NCI-H2107 (cell line): ENCODE results near the gene NAP1L5.

Experiments used
- DNase-seq: peaks from one replicate; lab custom pipeline; 2025; lab: John Stamatoyannopoulos, UW

Gene NAP1L5, protein sequence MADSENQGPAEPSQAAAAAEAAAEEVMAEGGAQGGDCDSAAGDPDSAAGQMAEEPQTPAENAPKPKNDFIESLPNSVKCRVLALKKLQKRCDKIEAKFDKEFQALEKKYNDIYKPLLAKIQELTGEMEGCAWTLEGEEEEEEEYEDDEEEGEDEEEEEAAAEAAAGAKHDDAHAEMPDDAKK

DNA sequence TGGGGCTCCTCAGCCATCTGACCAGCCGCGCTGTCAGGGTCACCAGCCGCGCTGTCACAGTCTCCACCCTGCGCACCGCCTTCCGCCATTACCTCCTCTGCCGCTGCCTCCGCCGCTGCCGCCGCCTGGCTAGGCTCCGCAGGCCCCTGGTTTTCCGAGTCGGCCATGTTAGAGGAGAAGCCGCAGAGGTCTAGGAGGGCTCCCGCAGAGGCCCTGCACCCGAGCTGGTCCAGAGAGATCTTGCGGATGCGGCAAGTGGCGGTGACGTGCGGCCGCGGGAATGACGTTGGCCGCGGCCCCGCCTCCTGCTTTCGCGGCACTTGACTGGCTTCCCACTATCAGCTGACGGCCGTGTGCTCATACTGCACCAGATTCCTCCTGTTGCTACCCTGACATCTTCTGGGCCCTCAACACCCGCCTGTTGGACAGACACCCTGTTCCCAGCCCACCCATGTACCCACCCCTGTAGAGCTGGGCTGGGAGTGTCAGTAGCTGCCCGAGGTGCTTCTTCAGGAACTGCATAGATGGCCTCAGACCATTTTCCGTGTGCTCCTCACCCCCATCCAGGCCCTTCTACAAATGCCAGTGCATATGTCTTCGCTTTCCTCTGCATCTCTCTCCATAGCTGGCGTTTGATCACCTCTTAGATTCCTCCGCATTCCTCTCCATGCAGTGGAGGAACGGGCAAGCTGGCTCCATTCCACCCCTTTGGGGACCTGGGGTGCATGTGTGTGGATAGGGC, at the start of gene NAP1L5:
Gene NAP1L5, minus strand, starts transcription at position 242 of the 742 bp plus-strand sequence. Its CDS starts 75 bp downstream, at position 167.
- peak; percentile 19 for DNase-seq

DNA sequence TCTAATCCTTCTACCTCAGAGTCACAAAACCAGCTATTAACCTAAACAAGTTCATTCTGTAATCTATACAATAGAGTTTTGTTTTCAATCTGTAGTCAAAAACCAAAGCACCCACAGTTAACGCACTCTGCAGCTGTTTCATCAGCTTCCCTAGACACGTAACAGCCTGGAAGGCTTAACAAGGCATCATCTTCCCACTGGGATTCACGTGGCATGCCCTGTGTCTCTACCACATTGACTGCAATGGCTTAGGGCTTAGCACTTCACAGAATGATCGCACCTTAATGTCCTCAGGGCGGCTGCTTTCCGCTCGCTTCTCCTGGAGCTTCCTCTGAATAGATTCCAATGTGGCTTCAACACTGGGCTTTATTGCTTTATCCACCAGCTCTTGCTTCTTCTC, 49.7 kb upstream of the NAP1L5 start:
- peak; percentile 14 for DNase-seq

DNA sequence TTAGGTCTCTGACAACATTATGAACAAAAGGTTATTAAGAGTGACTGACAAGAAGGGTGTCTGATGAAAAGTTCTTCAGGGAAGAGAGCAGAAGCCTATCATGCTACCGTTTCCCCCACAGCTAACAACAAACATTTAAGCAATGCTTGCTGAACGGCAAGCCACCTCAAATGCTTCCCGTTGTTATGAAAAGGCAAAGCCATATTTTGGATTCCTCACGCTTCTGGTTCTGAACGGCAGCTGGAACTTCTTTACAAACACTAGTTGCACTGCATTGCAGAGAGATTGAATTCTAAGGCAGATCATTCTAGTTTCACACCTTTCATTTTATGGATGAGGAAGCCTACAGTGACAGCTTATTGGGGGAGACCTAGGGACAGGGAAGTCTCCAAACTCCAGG, 48.6 kb upstream of the NAP1L5 start:
- DNase-seq = no peak

DNA sequence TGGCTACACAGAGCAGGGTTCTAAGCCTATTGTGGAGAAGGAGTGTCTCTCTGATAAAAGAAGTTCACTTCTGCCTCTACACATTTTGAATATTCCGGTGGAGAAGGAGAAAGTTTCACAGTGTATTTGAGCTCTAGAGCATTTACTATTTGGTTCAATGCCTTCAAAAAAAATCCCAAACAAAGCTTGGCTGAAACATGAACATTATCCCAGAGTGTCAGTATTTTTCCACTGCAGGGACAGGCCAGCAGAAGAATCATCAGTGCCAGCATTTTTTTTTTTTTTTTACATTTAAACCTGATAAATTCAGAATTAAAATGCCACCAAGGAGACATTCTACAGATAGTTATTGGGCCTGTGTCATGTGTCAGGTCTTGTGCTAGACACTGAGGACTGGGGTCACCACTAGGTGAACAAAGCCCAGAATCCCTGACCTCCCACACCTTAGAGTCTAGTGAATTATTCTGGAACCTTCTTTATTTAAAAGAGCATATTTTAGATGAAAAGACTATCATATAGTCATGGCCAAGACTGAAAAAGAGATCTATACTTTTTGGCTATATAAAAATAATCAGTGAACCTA, 48.0 kb upstream of the NAP1L5 start:
- no peak for DNase-seq

DNA sequence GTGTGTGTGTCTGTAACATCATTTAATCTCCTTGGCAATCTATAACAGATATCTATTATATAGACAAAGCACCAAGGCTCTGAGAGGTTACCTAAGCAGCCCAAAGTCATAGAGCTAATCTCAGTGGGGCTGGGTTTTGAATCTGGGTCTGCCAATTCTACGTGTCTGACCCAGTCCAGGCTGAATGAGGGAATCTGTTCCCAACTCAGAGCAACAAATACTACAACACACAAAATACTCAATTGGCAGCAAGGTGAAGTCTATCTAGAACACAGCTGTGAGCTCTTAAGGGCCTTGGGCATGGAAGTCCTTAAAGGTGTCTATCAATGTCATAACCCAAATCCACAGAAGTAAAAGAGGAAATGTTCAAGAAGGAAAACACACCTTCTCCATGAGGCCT, 47.5 kb upstream of the NAP1L5 start:
- no peak for DNase-seq

DNA sequence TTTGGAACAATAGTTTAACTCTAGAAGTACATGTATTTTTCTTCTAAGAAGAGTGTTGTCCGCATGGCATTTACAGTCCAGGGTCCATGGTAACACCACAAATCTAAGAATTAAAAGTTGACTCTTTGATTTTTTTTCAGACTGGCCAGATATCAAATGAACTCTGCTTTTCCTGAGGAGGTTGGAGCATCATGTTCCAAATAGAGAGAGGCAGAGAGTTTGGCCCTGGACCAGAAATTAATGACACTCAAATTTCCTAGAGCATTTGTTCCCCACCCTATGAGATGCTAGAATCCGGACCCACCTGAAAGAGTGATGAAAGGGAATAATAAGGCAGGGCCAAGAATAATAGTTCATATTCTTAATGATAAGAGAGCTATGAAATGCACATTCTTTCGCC, 47.0 kb upstream of the NAP1L5 start:
- no peak for DNase-seq

DNA sequence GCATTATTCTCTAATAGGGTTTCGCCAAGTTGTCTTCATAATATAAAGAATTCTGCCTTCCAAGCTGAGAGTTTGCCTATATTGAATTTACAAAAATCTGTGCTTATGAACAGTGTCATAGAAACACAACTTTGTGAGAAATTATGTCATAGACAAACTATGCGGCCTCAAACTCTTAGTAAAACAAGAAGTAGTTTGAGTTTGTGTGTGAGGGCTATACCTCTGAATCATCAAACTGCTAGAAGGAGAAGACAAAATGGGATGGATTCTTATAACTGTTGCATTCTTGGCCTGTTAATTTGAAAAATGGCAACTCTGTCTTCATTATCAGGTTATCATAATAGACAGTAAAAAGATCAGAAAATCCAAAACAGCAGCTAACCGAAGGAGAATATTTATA, 46.1 kb upstream of the NAP1L5 start:
- DNase-seq = no peak

DNA sequence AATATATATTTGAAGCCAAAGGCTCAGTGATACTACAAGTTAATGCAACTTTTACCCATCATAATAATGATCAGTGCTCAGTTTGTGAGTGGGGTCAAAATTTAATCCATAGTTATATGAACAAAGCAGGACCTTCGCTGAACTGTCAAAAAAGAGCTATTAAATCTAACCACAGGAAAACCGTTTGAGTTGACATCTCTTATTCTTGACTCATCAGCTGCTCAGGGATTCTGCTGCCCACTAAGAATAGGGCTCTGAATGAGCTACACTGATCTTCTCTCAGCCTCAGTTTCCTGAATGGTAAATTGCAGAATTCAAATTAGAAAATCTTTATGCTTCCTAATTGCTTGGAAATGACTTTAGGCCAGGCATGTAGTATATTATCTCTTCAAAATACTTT, 44.9 kb upstream of the NAP1L5 start:
- DNase-seq = no peak

DNA sequence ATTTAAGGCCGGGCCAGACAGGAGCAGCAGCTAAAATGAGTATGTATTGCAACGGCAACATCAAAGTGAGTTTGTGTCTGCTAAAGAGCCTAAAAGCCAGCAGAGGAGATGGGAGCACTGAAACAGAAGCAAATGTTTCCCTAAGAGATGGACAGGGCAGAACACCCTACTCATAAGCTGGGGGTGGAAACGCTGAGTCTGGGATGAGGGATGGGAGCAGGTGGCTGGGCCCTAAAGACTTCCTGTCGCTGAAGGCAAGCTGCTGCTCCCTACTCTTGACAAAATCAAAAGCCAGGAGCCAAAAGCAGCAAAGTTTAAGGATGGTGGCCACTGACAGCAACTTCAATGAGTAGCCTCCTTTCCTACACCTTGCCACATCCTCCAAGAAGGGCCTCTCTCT, 40.6 kb upstream of the NAP1L5 start:
- DNase-seq = no peak

DNA sequence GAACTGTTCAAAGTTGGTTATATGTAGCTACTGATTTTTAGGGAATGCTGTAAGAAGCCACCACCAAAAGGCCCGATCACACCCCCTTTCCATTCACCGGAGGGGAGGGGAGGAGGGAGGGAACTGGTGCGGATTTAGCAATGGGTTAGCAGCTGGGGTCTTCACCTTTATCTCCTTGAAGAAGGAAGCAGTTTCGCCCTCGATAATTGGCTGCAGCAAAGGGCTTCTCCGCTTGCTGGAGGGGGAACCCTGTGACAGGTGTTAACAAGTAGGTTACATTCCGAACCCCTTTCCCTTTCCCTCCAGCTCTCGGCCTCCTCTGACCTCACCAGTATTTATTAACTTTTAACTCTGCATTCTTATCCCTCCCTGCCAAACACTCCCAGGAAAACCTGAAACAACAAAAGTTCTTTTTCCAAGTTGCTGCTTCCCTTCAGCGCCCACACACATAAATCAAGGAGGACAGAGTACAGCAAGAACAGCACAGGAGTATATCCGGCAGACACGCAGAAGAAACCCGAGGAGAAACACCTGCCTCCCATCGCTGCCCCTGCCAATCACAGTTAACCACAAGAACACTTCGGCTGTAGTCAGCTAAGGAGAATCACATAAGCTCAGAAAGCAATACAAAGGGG, 39.8 kb upstream of the NAP1L5 start:
- DNase-seq = peak; percentile 53

DNA sequence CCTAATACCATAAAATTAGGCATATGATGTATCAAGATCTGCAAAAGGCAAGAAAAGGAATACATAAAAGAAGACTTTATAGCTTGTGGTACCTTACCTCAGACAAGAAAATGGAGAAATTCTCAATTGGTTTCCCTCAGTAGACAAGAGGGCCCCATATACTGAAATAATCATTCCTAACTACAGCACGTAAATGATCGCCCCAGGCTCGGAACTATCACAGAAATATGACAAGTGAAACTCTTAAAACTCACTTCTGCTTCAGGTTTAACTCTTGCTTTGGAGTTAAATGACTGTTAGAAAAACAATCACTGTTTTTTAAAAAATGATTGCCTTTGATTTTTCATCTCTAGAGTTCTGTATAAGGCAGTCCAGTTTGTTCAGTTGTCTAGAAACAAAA, 38.6 kb upstream of the NAP1L5 start:
- DNase-seq = no peak

DNA sequence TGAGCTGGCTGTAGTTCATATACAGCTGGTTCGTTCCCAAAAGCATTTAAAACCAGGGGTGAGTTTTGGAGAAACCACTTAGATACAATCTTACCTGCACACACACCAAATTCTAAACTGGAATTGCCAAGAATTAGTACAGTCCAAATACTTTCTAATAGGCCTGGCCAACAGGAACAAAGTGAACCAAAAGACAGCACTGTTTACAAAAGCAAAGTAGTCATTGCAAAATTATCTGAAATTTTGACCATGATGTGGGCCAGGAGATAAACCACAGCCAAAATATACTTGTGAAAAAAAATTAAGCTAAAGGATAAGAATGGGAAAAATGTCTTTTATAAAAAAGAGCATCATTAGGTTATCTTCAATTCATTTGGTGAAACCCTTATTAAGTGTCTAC, 37.9 kb upstream of the NAP1L5 start:
- no peak for DNase-seq

DNA sequence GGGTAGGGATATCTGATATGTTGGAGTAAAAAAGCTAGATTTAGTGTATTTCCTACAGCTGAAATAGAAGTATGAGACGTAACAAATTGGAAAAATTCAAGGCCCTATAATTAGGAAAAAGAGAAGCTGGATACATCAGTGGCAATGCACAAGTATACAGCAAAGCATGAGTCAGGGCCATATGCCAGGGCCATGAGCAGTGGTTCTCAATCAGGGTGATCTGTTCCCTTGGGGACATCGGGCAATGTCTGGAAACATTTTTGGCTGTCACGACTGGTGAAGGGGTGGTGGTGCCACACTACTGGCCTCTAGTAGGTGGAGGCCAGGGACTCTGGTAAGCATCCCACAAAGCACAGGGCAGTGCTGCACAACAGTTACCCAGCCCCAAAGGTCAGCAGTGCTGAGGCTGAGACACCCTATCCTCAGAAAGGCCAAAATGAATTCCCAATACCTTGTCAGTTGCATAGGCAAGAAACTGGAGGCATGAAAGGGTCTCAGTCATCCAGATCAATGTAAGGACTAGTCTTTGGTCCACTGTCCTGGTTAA, 36.8 kb upstream of the NAP1L5 start:
- no peak for DNase-seq

DNA sequence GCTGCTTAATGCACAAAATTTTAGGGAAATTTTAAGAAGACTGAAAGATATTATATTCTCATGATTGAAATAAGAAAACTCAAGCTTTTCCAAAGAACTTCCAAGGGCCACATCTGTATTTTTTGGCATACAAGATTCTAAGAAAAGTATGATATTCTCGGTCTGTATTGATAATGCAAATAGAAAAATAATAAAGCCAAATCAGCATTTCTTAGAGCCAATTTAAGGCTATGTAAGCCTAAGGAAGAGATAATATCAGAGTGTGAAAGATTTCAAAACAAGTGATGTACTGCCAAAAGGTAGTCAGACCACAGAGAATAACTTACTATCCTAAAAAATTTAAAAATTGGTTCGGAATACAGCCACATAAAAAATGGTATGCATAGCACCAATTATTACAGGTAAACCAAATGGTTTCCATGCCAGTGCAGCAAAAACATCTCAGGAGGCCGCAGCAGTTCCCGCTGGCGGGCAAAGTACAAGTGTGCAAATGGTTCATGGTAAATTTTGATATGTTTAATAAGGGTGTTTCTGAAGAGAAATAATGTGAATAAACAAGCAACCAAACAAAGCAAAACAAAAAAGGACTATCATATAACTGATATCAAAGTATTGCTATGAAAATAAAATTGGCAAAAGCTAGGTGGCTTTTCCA, 35.2 kb upstream of the NAP1L5 start:
- no peak for DNase-seq

DNA sequence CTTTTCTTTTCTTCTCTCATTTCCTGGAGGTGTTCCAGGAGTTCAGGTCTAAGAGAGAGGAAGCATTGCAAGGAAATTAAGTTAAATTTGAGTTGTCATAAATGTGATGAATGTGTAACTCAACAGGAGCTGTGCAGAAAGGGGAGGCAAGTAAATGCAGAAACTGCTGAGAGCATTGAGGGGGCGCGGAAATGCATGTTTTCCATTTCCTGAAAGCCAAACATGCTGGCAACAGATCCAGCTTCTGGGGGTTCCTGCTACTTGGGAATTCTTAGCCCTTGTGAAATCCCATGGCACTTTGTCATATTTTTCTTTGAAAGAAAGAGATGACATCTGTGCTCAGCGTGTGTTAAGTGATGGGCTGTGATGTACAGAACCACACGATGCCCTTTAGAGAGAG, 33.8 kb upstream of the NAP1L5 start:
- no peak for DNase-seq

DNA sequence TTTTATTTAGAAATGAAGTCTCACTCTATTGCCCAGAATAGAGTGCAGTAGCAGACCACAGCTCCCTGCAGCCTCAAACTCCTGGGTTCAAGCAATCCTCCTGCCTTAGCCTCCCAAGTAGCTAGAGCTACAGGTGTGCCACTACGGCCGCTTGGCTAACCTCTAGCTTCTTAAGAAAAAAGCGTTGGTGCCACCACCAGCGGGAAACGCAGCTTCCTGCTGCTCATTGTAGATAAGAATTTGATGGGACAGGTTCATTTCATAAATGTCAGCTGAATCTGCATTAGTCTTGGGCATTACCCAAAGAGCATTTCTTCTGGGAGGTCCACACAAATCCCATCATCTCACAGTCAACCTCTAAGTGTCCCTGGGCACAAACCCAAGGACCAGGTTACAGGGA, 33.2 kb upstream of the NAP1L5 start:
- DNase-seq = no peak

DNA sequence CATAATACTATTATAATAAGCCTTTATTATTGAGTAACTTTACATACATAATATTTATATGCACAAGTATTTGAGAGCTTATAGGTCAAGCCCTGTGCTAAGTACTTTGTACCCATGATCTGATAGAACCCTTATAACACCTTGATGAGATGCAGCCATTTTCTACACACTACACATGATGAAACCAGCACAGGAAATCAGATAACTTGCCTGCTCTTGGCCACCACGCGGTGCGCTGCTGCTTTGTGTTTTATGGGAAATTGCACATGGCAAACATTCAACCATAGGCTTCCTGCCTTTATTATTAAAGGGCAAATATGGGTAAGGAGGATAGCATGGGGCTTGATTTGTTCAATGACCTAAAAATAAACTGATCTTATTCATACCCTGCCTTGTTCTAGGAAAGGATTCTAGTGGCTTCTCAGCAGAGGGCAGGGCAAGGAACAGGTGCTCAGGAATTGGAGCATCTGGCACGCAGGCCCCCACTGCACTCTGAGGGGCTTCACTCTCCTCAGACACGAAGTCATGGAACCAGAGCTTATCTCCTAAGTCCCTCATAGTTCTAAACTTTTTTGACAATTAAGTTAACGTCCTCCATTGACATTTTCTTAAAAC, 31.6 kb upstream of the NAP1L5 start:
- no peak for DNase-seq

DNA sequence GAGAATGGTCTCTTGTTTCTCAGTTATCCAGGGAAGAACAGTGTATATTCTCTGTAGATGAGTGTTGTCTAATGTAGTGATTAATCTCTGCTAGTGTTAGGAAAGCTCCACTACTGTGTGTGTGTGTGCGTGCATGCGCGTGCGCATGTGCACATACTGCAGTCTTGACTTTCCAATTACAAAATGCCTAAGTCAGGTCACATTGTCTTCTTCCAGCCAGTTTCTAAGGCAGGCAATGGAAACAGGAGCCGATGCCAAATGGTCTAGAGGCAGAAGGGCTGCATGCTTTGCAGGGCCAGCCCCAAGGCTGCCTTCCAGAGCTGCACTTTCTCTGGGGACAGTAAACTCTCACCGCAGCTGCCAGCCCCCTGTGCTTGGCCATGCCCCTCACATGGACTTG, 30.5 kb upstream of the NAP1L5 start:
- no peak for DNase-seq

DNA sequence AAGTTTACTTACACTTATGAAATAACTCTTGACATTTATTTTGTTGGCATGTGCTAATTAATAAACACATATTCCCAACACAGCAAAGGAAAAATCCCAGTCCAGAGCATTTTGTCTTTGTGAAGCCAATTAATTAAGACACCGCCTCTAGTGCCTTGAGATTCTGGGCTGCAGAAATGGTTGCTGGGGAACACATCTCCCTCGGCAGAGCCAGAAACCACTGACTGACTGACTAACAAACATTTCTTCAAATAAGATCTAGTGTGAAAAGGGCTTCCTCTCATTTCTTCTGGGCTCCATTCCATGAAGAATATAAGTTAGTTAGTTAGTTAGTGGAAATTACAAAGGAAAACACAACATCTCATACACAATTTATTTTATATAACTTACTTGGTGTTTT, 28.4 kb upstream of the NAP1L5 start:
- no peak for DNase-seq

DNA sequence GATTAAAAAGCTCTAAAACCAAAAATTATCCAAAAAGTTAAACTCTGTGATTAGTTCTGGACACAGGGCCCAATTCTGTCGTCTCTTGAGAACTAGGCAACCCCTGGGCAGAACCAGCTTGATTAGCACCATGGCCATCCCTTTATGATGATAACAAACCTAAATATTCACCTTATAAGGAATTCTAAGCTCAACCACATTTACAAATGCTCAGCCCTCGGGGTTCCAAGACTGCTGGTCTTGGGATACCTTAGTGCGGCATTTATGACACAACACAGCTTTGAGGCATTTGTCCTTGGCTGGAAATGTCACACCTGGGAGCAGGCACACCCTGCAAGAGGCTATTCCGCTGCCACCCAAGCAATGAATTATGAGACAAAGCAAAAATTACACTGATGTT, 27.5 kb upstream of the NAP1L5 start:
- DNase-seq = no peak

DNA sequence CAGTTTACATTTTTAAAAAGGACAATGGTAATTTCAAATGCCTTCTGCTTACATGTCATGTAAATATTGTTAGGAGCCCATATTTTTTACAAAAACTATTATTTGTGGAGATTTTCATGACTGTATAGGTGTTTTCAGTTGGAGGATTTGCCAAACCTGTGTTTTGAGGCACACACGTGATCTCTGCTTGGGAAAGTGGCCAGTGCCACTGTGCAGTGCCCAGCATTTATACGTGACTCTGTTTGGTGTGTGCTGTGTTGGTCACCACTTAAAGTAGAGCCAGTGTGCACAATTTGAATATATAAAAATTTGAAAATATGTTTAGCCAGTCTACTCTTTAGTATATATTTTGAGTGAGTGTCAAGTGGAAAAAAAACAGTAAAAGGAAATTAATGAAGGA, 26.8 kb upstream of the NAP1L5 start:
- no peak for DNase-seq

DNA sequence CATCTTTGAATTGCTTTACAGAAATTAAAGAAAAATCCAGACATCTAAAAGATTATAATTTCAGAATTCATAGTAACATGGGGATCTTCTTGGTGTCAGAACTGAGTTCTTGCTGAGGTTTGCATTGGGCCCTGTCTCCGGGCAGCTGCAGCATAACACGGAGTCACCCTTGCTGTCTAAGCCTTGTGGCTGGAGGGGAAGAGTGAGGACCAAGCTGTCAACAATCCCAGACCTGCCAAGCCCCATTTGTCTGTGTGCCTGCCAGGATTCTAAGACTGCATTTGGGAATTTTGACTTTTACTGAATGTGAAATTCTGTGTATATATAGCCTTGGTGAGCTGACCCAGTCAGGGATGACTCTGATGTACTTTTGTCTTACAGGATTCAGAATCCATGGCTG, 25.2 kb upstream of the NAP1L5 start:
- no peak for DNase-seq
